Testis (tissue), 2 donors: Measurements from ENCODE around the gene SLC6A8.

ENCODE experiments used
- POLR2A ChIP-seq: fragments of 450-650 bp; IDR thresholded peaks from one replicate; pipeline ENCODE4 v1.6.1; 2017; ENCODE audit warnings: antibody characterized with exemption, mild to moderate bottlenecking, moderate library complexity
- TF ChIP-seq, protein P1 (sequence below), 3 experiments: fragments of 450-650 bp in 2 of 3; fragments of 200-600 bp in 1 of 3; sonication (generic) in 1 of 3; IDR thresholded peaks; one replicate each; pipeline ENCODE4 v1.5.1; 2016 to 2019; ENCODE audit warnings: antibody characterized with exemption in 3 of 3, mild to moderate bottlenecking in 2 of 3, moderate library complexity in 1 of 3

DNA sequence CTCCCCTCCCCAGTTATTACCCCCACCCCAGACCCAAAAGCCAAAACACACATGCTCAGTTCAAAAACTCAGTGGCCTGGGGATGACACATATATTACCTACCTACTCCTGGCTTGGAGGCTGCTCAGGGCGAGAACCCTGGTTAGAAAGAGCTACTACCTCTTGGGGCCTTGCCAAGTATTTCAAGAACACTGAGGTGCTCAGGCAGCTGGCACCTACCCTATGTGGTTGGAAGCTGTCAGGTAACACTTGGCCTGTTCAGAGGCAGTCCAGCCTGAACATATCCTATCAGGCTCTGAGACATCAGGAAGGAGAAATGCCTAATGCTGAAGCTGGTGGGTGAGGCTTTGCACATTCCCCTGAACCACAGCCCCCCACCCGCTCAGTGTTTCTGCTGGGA lies 31.5 kb downstream of the SLC6A8 start:
- TF ChIP-seq POLR2A, result no peak
- TF ChIP-seq, protein P1, sequence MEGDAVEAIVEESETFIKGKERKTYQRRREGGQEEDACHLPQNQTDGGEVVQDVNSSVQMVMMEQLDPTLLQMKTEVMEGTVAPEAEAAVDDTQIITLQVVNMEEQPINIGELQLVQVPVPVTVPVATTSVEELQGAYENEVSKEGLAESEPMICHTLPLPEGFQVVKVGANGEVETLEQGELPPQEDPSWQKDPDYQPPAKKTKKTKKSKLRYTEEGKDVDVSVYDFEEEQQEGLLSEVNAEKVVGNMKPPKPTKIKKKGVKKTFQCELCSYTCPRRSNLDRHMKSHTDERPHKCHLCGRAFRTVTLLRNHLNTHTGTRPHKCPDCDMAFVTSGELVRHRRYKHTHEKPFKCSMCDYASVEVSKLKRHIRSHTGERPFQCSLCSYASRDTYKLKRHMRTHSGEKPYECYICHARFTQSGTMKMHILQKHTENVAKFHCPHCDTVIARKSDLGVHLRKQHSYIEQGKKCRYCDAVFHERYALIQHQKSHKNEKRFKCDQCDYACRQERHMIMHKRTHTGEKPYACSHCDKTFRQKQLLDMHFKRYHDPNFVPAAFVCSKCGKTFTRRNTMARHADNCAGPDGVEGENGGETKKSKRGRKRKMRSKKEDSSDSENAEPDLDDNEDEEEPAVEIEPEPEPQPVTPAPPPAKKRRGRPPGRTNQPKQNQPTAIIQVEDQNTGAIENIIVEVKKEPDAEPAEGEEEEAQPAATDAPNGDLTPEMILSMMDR (IDR thresholded peaks at IDR 0.05), result no peak
